HCT116 (cell line): ENCODE data around the gene SLC25A33. TPM values are rescaled to one million over a fixed set of nuclear protein-coding genes. Genes with fewer than 3 reads are reported as not detected.

ENCODE experiments used
- ATAC-seq: fragments of 200-7000 bp; cut with Tn5 transposase; 2 replicates; pipeline ENCODE4 v1.9.1; 2020; ENCODE audit warnings: mild to moderate bottlenecking, moderate library complexity
- BruUV-seq: library from RNA; stranded (reverse); fragments of 400-500 nt; replicated peaks from 2 replicates; lab custom pipeline; 2021; lab: Mats Ljungman, UMichigan
- CTCF ChIA-PET: fragments of 300-600 bp; sonication (Branson Sonifier 250); formaldehyde crosslinking; loops from one replicate; lab custom pipeline; 2021; ENCODE audit warnings: antibody characterized with exemption; lab: Charles Lee
- POLR2A ChIA-PET: fragments of 300-600, 350-600 bp; sonication (Branson Sonifier 250); formaldehyde crosslinking; loops from one replicate; lab custom pipeline; 2021; ENCODE audit warnings: antibody characterized with exemption; lab: Charles Lee
- RAD21 ChIA-PET, 2 experiments: fragments of 300-600 bp; sonication (Branson Sonifier 250); formaldehyde crosslinking; loops; one replicate each; lab custom pipeline; 2023; ENCODE audit warnings: low total read pairs in 2 of 2; ENCODE audit not compliant: uncharacterized antibody in 2 of 2, unreplicated experiment in 2 of 2, low non-redundant PET in 1 of 2; lab: Charles Lee
- DNase-seq: peaks from one replicate; pipeline ENCODE4 v3.0.0-alpha.2; 2010; ENCODE audit warnings: low read depth, low spot score
- H2AFZ ChIP-seq: fragments of 200-600 bp; shearing (Covaris generic), sonication (generic); 2 replicates; pipeline ENCODE4 v1.6.1; 2017; ENCODE audit warnings: low read depth, mixed run types, mixed read lengths, antibody characterized with exemption, low read length; ENCODE audit not compliant: poor library complexity, severe bottlenecking
- H3K27ac ChIP-seq: 2 replicates; pipeline ENCODE4 v1.5.1; 2012; ENCODE audit warnings: low read depth, low read length
- H3K27me3 ChIP-seq: fragments of 200-600 bp; sonication (generic); 2 replicates; pipeline ENCODE4 v1.6.1; 2016; ENCODE audit warnings: mixed run types, low read length, mixed read lengths; ENCODE audit not compliant: insufficient read depth
- H3K36me3 ChIP-seq, 2 experiments: fragments of 200-500 bp in 1 of 2; fragments of 200-600 bp in 1 of 2; sonication (Bioruptor generic) in 1 of 2; sonication (generic) in 1 of 2; 2 replicates each; pipeline versions ENCODE4 v1.5.1 to v1.6.1; 2014 to 2016; ENCODE audit warnings: low read length in 2 of 2, inconsistent platforms in 1 of 2, mixed read lengths in 1 of 2, mixed run types in 1 of 2; ENCODE audit not compliant: insufficient read depth in 2 of 2, control insufficient read depth in 1 of 2
- H3K4me1 ChIP-seq, 2 experiments: fragments of 200-600 bp in 1 of 2; sonication (generic) in 1 of 2; 2 replicates each; pipeline versions ENCODE4 v1.5.1 to v1.6.1; 2012 to 2017; ENCODE audit warnings: low read length in 2 of 2, inconsistent platforms in 1 of 2, mild to moderate bottlenecking in 1 of 2, mixed read lengths in 1 of 2, mixed run types in 1 of 2, moderate library complexity in 1 of 2; ENCODE audit not compliant: insufficient read depth in 2 of 2, control insufficient read depth in 1 of 2
- H3K4me2 ChIP-seq: fragments of 200-600 bp; sonication (generic); 2 replicates; pipeline ENCODE4 v1.6.1; 2017; ENCODE audit warnings: mixed run types, low read length, mixed read lengths
- H3K4me3 ChIP-seq, 2 experiments: fragments of 200-600 bp in 1 of 2; sonication (generic) in 1 of 2; replicated peaks in 1 of 2; 2 replicates each; pipeline ENCODE4 v1.5.1; 2011 to 2016; ENCODE audit warnings: low read length in 2 of 2, control low read depth in 1 of 2, low read depth in 1 of 2, mild to moderate bottlenecking in 1 of 2, mixed read lengths in 1 of 2, mixed run types in 1 of 2
- H3K79me2 ChIP-seq: fragments of 200-600 bp; sonication (generic); 2 replicates; pipeline ENCODE4 v1.6.1; 2017; ENCODE audit warnings: mild to moderate bottlenecking, mixed run types, low read length, moderate library complexity, mixed read lengths; ENCODE audit not compliant: insufficient read depth
- H3K9ac ChIP-seq: fragments of 200-600 bp; sonication (generic); 2 replicates; pipeline ENCODE4 v1.6.1; 2016; ENCODE audit warnings: low read length, mixed read lengths
- H3K9me2 ChIP-seq: fragments of 200-600 bp; sonication (generic), shearing (Covaris generic); 2 replicates; pipeline ENCODE4 v1.6.1; 2017; ENCODE audit warnings: mixed run types, mild to moderate bottlenecking, moderate library complexity; ENCODE audit not compliant: insufficient read depth
- H3K9me3 ChIP-seq, 2 experiments: fragments of 200-500 bp in 1 of 2; fragments of 200-600 bp in 1 of 2; sonication (Bioruptor generic) in 1 of 2; sonication (generic) in 1 of 2; 2 replicates each; pipeline ENCODE4 v1.6.1; 2014 to 2017; ENCODE audit warnings: low read length in 2 of 2, mixed read lengths in 2 of 2, inconsistent platforms in 1 of 2, low read depth in 1 of 2, mild to moderate bottlenecking in 1 of 2, mixed run types in 1 of 2, moderate library complexity in 1 of 2; ENCODE audit not compliant: control insufficient read depth in 1 of 2, insufficient read depth in 1 of 2
- H4K20me1 ChIP-seq: fragments of 200-600 bp; sonication (generic), shearing (Covaris generic); 2 replicates; pipeline ENCODE4 v1.6.1; 2017; ENCODE audit warnings: mixed run types, mild to moderate bottlenecking, moderate library complexity; ENCODE audit not compliant: insufficient read depth
- CBX3 ChIP-seq: IDR thresholded peaks from 2 replicates; pipeline ENCODE4 v1.6.1; 2012; ENCODE audit warnings: low read depth
- CEBPB ChIP-seq: IDR thresholded peaks from 2 replicates; pipeline ENCODE4 v1.6.1; 2012; ENCODE audit warnings: low read depth
- EZH2 ChIP-seq: fragments of 200-600 bp; sonication (generic); IDR thresholded peaks from 2 replicates; pipeline ENCODE4 v1.6.1; 2017; ENCODE audit warnings: antibody characterized with exemption, mixed run types
- EZH2phosphoT487 ChIP-seq: fragments of 200-600 bp; IDR thresholded peaks from 2 replicates; pipeline ENCODE4 v1.6.1; 2018; ENCODE audit warnings: antibody characterized with exemption, borderline replicate concordance
- JUND ChIP-seq: IDR thresholded peaks from 2 replicates; pipeline ENCODE4 v1.6.1; 2012
- SIN3A ChIP-seq: IDR thresholded peaks from 2 replicates; pipeline ENCODE4 v1.6.1; 2012; ENCODE audit warnings: low read depth
- SRF ChIP-seq: IDR thresholded peaks from 2 replicates; pipeline ENCODE4 v1.6.1; 2012; ENCODE audit warnings: low read depth
- TCF7L2 ChIP-seq: IDR thresholded peaks from 2 replicates; pipeline ENCODE4 v1.7.0; 2011; ENCODE audit warnings: borderline replicate concordance, inconsistent platforms; ENCODE audit not compliant: insufficient read depth, insufficient read length; ENCODE audit errors: extremely low read depth
- ZFX ChIP-seq: fragments of 450-650 bp; IDR thresholded peaks from 2 replicates; pipeline ENCODE4 v1.6.1; 2017
- intact Hi-C: fragments of 100-400 bp; cut with micrococcal nuclease; formaldehyde crosslinking; loops from 2 replicates; pipeline ENCODE4 v1.10.0; 2022
- total RNA-seq: library from RNA; stranded (reverse); gene quantifications from one replicate; pipeline ENCODE4 v1.2.1, GENCODE V29; 2021; ENCODE audit not compliant: unreplicated experiment
- TF ChIP-seq, protein P1 (sequence below), 3 experiments: fragments of 200-600 bp in 1 of 3; sonication (generic) in 1 of 3; IDR thresholded peaks in 2 of 3; conservative IDR thresholded peaks in 1 of 3; 2 replicates each; pipeline ENCODE4 v1.5.1; 2012 to 2017; ENCODE audit warnings: low read depth in 2 of 3, low read length in 2 of 3, antibody characterized with exemption in 1 of 3, borderline replicate concordance in 1 of 3, control low read depth in 1 of 3, mild to moderate bottlenecking in 1 of 3, mixed read lengths in 1 of 3, mixed run types in 1 of 3, moderate library complexity in 1 of 3; ENCODE audit not compliant: insufficient read depth in 1 of 3
- TF ChIP-seq, protein P2 (sequence below): IDR thresholded peaks from 2 replicates; pipeline ENCODE4 v1.6.1; 2012

The SLC25A33 gene
- total RNA-seq, 1 experiment from 2014 or later = 9.8 TPM

DNA sequence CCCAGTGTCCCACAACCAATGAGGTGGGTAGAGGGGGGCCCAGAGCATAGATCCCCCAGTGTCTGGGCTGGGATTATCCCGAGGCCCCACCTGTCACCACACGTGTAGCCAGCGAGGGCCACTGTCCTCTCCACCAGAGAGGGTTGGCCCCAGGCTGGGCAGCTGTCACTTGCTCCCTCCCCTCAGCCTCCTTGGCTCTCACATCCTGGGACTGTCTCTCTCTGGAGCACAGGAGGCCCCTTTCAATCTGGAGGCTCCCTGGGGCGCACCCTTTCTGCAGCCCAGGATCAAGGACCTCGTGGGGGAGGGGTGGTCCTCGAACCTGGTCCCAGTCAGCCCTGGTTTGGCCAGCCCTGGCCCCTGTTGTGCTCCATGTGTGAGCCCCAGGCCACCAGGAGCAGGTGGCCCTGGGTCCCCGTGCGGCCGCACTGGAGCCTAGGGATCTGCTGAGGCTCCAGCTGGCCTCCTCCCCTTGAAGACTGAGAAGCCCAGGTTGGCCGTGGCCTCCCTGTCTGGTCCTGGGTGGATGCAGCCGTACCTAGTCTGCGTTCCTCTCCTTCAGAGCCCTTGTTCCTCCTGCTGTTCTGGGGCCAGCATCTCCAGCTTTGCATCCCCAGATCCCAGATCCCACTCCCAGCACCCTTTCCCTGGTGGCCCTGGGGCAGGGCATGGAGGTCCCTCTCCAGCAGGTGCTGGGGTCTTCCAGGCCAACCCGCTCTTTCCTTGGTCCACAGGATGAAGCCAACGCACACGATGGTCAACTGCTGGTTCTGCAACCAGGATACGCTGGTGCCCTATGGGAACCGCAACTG lies 56.1 kb downstream of the SLC25A33 start:
- ATAC-seq = no peak
- intact Hi-C loops = no loop called here
- Histone ChIP-seq H3K4me3 (no peak overlapping the region), H3K9ac (no peak overlapping the region), H3K9me2 (no peaks in the 10 kb centered on the region), H3K27ac (no peak overlapping the region)
- no peak for DNase-seq
- ChIA-PET RAD21 (no interaction called here), CTCF (no interaction called here)
- BruUV-seq = no TSS peak
- TF ChIP-seq SIN3A (no peak), JUND (no peak), ZFX (no peak), EZH2phosphoT487 (no peak), EZH2 (no peak), CEBPB (no peak), CBX3 (no peak), SRF (no peak), TCF7L2 (no peak)
- TF ChIP-seq, protein P1, sequence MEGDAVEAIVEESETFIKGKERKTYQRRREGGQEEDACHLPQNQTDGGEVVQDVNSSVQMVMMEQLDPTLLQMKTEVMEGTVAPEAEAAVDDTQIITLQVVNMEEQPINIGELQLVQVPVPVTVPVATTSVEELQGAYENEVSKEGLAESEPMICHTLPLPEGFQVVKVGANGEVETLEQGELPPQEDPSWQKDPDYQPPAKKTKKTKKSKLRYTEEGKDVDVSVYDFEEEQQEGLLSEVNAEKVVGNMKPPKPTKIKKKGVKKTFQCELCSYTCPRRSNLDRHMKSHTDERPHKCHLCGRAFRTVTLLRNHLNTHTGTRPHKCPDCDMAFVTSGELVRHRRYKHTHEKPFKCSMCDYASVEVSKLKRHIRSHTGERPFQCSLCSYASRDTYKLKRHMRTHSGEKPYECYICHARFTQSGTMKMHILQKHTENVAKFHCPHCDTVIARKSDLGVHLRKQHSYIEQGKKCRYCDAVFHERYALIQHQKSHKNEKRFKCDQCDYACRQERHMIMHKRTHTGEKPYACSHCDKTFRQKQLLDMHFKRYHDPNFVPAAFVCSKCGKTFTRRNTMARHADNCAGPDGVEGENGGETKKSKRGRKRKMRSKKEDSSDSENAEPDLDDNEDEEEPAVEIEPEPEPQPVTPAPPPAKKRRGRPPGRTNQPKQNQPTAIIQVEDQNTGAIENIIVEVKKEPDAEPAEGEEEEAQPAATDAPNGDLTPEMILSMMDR (IDR thresholded peaks at IDR 0.05 in 2 of 3, conservative IDR thresholded peaks at IDR 0.05 in 1 of 3; ENCODE audit: borderline replicate concordance in 1 of 3, insufficient read depth in 1 of 3, low read depth in 2 of 3, low read length in 2 of 3) = no peak
- TF ChIP-seq, protein P2, sequence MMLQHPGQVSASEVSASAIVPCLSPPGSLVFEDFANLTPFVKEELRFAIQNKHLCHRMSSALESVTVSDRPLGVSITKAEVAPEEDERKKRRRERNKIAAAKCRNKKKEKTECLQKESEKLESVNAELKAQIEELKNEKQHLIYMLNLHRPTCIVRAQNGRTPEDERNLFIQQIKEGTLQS = no peak
- TF ChIP-seq, all 23 proteins: peak for 0
- Histone ChIP-seq H3K79me2 (peaks cover 66% of the 10 kb centered on the region), H3K4me1 (peaks cover 5 to 17% of the 10 kb centered on the region in 2 experiments; a peak in 3 of 4 replicates), H3K4me2 (no peak overlapping the region), H3K36me3 (peaks cover 4 to 17% of the 10 kb centered on the region in 2 experiments; a peak in 2 of 4 replicates), H3K9me3 (no peaks in the 10 kb centered on the region), H2AFZ (no peak overlapping the region), H4K20me1 (peaks cover 17% of the 10 kb centered on the region; the same call in 1 of the 2 replicates), H3K27me3 (no peaks in the 10 kb centered on the region)
- POLR2A ChIA-PET = no interaction called here
